Mucosa of descending colon (tissue), 3 donors: ENCODE results near the gene ZNF175. TPM values are rescaled to one million over a fixed set of nuclear protein-coding genes. Genes with fewer than 3 reads are reported as not detected.

Source experiments
- ATAC-seq: fragments of 200-7000 bp; cut with Tn5 transposase; one replicate; pipeline ENCODE4 v1.9.1; 2020; ENCODE audit warnings: mild to moderate bottlenecking, moderate library complexity
- DNase-seq, 3 donors: peaks; one replicate each; pipeline ENCODE4 v3.0.0-alpha.2; 2020
- H3K36me3 ChIP-seq: fragments of 200-600 bp; one replicate; pipeline ENCODE4 v1.8.0; 2021; ENCODE audit warnings: low read depth, mild to moderate bottlenecking
- H3K4me1 ChIP-seq: fragments of 200-600 bp; one replicate; pipeline ENCODE4 v1.8.0; 2021; ENCODE audit warnings: low read depth, mild to moderate bottlenecking
- H3K4me3 ChIP-seq: fragments of 200-600 bp; one replicate; pipeline ENCODE4 v1.8.0; 2021; ENCODE audit warnings: mild to moderate bottlenecking
- H3K9me3 ChIP-seq: fragments of 200-600 bp; one replicate; pipeline ENCODE4 v1.8.0; 2021; ENCODE audit warnings: mild to moderate bottlenecking
- intact Hi-C, 2 donors: fragments of 100-400 bp; cut with DNase I in 1 of 2; cut with micrococcal nuclease in 1 of 2; formaldehyde crosslinking; loops; one replicate each; pipeline versions ENCODE4 v1.11.0 to v1.11.1; 2022; cut with DNase I, micrococcal nuclease
- total RNA-seq, 3 donors: library from RNA; stranded (reverse); fragmentation: NEBNext Ultra II Directional in 2 of 3; extraction: Animal tissue kit (Norgen Biotek cat#: 25700) in 2 of 3; gene quantifications; one replicate each; pipeline versions ENCODE4 v1.2.1 to v1.2.4, GENCODE V29; 2021 to 2023
- TF ChIP-seq, protein P1 (sequence below): fragments of 200-600 bp; IDR thresholded peaks from one replicate; pipeline ENCODE4 v1.8.0; 2022; ENCODE audit warnings: antibody characterized with exemption, mild to moderate bottlenecking
- donor health status: DM: no; HTN: no; CAD: no; lungs with moderate emphysema.
- donor health status: DM: no; HTN: no; CAD: no.
- donor health status: DM: no; HTN: yes; CAD: no.

The ZNF175 gene
- total RNA-seq, 3 donors from 2014 or later = 9.4 to 13.6 (median 9.8) TPM

DNA sequence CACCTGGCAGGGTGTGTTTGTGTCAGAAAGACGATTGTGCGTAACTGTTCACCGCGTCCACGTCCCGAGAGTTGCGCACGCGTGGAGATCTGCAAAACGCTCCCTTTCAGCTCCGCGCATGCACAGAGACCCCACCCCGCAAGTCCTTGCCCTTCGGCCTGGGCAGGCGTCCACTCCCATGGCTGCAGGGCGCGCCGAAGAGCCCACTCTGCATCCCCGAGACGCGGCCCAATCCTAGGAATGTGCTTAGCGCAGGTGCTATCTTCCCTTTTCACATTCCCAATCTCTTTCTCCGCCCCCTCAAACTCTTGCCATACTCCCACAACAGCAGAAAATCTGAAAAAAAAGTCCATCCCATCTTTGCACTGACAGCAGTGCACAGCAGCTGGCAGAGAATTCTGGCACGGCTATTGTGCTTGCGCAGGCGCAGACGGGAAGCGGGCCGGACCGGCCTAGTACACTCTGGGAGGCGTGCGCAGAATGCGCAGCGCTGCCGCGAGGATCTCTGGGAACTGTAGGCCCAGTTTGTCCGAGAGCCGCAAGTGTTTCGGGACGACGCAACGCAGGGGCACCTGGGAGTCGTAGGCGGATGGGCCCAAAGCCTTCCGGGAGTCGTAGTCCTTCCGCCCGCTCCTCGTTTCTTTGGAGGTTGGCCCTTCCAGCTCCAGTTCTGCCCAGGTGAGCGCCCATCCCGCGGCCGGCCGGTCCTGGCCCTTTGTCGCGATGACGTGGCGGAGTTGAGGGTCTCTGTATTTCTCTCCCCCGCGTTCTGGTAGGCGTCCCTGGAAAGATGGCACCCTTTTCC lies 23.1 kb downstream of the ZNF175 start:
- peaks cover 2% of the 10 kb centered on the region for H3K4me1 ChIP-seq
- ATAC-seq (peak; percentile 100), DNase-seq (peak; percentile 99)
- H3K9me3 ChIP-seq = no peaks in the 10 kb centered on the region
- TF ChIP-seq, protein P1, sequence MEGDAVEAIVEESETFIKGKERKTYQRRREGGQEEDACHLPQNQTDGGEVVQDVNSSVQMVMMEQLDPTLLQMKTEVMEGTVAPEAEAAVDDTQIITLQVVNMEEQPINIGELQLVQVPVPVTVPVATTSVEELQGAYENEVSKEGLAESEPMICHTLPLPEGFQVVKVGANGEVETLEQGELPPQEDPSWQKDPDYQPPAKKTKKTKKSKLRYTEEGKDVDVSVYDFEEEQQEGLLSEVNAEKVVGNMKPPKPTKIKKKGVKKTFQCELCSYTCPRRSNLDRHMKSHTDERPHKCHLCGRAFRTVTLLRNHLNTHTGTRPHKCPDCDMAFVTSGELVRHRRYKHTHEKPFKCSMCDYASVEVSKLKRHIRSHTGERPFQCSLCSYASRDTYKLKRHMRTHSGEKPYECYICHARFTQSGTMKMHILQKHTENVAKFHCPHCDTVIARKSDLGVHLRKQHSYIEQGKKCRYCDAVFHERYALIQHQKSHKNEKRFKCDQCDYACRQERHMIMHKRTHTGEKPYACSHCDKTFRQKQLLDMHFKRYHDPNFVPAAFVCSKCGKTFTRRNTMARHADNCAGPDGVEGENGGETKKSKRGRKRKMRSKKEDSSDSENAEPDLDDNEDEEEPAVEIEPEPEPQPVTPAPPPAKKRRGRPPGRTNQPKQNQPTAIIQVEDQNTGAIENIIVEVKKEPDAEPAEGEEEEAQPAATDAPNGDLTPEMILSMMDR = no peak
- H3K36me3 ChIP-seq = no peaks in the 10 kb centered on the region
- peak overlapping the region; percentile 34 for H3K4me3 ChIP-seq
- intact Hi-C loops = no loop called here

DNA sequence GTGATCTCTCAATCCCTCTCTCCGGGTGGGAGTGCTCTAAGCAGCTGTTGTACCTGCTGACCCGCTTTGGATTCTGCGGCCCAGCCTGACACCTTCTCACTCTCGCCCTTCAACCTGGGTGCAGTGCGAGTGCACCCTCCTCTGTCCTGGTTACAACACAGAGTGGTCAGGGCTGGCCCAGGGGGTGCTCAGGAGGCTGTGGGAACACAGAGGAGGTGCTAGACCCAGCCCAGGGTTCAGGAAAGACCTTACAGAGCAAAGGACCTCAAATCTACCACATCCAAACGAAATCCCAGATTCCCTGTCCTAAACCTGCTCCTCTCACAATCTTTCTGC lies 23.7 kb downstream of the ZNF175 start:
- Histone ChIP-seq H3K4me3 (no peak overlapping the region), H3K4me1 (peaks cover 2% of the 10 kb centered on the region), H3K36me3 (no peaks in the 10 kb centered on the region), H3K9me3 (no peaks in the 10 kb centered on the region)
- intact Hi-C loops = no loop called here
- ATAC-seq (peak; percentile 9), DNase-seq (no peak)
- TF ChIP-seq, protein P1 = no peak

DNA sequence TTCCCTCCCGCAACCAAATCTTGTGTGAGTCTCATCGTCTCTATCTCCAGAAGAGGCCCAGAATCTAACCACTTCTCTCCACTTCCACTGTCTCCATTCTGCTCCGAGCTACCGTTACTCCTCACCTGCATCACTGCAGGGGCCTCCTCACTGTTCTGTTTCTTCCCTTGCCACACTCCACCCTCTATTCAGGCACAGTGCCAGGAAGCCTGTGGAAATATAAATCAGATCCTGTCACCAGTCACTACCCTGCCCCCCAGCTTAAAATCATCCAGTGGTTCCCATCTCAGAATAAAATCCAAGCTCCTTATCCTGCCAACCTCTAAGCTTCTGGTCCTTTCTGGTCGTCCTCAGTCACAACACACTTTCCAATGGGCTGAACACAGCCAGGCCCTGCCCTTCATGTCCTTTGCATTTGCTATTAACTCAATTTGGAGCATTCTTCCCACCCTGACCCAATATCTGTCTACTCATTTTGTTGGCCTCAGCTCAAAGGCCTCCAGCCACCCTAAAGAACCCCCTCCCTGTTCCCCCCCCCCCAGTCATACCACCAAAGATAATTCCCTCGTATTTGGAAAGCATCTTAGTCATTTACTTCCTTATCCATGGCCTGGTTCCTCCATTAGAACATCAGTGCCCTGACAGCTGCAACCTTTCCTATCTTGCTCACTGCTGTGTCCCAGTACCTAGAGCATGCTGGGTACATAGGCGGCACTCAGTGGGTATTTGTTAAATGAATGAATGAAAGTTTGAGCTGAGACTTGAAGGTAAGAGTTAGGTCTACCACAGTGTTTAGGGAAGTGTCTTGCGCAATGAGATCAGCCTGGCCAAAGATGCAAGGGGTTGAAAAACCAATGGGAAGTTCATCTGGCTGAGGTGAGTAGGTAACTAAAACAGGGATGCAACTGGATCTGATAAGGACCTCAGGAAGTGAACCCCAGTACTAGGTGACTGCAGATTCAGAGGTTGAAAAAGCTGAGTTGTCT lies 24.4 kb downstream of the ZNF175 start:
- Histone ChIP-seq H3K36me3 (no peaks in the 10 kb centered on the region), H3K4me1 (peaks cover 2% of the 10 kb centered on the region), H3K9me3 (no peaks in the 10 kb centered on the region), H3K4me3 (no peak overlapping the region)
- no peak for ATAC-seq
- intact Hi-C loops = no loop called here
- TF ChIP-seq, protein P1 = no peak
- DNase-seq = no peak

DNA sequence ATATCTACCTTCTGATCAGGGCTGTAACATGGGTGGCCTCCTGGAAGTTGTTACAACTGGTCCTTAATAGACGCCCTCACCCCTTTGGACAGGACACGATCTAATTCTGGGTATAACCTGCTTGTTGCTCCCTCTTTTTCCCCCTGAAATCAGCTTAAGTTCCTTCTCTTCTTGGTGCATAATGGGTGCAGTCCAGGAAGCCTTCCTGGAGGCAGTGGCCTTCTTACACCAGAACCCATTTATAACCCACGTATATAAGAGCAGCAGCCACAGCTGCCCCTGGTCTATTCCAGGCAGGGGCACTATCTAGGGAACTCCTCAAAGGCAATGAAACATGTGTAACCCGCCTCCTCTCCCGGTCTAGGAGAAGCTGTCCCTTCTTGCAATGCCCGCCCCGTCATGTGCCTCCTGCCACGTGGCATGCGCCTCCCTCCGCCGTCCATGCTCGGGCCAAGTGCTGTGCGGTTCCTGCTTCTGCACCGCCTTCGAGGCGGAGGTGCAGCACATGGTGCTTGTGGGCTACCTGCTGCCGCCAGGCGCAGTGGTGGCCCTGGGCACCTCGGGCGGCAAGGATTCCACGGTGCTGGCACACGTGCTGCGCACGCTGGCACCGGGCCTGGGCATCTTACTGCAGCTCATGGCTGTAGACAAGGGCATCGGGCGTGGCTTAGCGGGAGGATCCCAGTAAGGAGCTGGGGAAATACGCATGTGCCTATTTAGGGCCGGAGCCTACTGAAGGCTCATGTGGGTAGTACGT lies 27.3 kb downstream of the ZNF175 start:
- ATAC-seq = no peak
- intact Hi-C loops = no loop called here
- TF ChIP-seq, protein P1 = no peak
- Histone ChIP-seq H3K4me1 (peaks cover 2% of the 10 kb centered on the region), H3K9me3 (no peaks in the 10 kb centered on the region), H3K36me3 (no peaks in the 10 kb centered on the region), H3K4me3 (no peak overlapping the region)
- DNase-seq = peak in 1 of 3 donors; percentile 45

DNA sequence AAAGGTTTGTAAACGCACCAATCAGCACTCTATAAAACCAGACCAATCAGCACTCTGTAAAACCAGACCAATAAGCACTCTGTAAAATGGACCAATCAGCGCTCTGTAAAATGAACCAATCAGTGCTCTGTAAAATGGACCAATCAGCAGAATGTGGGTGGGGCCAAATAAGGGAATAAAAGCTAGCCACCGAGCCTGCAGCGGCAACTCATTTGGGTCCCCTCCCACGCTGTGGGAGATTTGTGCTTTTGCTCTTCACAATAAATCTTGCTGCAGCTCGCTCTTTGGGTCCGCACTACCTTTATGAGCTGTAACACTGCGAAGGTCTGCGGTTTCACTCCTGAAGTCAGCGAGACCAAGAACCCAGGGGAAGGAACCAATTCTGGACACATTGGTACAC lies 28.0 kb downstream of the ZNF175 start:
- intact Hi-C loops = no loop called here
- H3K4me3 ChIP-seq = no peak overlapping the region

More for the DNA sequence above, 28.0 kb downstream of the ZNF175 start:
- ATAC-seq (no peak), DNase-seq (no peak)
- H3K36me3 ChIP-seq = no peaks in the 10 kb centered on the region
- TF ChIP-seq, protein P1 = no peak
- no peaks in the 10 kb centered on the region for H3K9me3 ChIP-seq
- H3K4me1 ChIP-seq = no peaks in the 10 kb centered on the region
